ENCODE measurements around the gene FAM221B.

FAM221B gene

GRCh38 chr9:35792024-35792813 lies 36.3 kb downstream of the FAM221B start:
- Histone ChIP-seq H3K36me3 (ENCODE audit: control insufficient read depth, insufficient read depth, low read length) (no peaks in the 10 kb centered on the region), H3K4me3 (ENCODE audit: low read depth, low read length) (no peak overlapping the region), H3K79me2 (no peaks in the 10 kb centered on the region), H3K9me3 (ENCODE audit: control insufficient read depth, low read length) (no peaks in the 10 kb centered on the region), H3K27me3 (ENCODE audit: control insufficient read depth, insufficient read depth, low read length) (no peaks in the 10 kb centered on the region), H3K4me1 (no peaks in the 10 kb centered on the region), H3K9ac (no peak overlapping the region), H3K27ac (no peak overlapping the region), H2AFZ (no peak overlapping the region), H3K4me2 (ENCODE audit: low read length) (no peak overlapping the region)
- no peak for TF ChIP-seq CTCF (IDR thresholded peaks at IDR 0.05)

GRCh38 chr9:35791297-35791921 lies 37.1 kb downstream of the FAM221B start, which contains the start of gene NPR2:
TSS of gene NPR2 (plus strand) at chr9:35791591. CDS start at chr9:35792409, 818 bp downstream.
- Histone ChIP-seq H2AFZ (no peak within 1 kb of the TSS), H3K4me3 (ENCODE audit: low read depth, low read length) (no peak within 1 kb of the TSS), H3K9me3 (ENCODE audit: control insufficient read depth, low read length) (no peaks in the 10 kb centered on the region), H3K4me1 (no peaks in the 10 kb centered on the region), H3K27me3 (ENCODE audit: control insufficient read depth, insufficient read depth, low read length) (no peaks in the 10 kb centered on the region), H3K79me2 (no peaks in the 10 kb centered on the region), H3K27ac (no peak within 1 kb of the TSS), H3K4me2 (ENCODE audit: low read length) (peak within 1 kb of the TSS; percentile 17), H3K36me3 (ENCODE audit: control insufficient read depth, insufficient read depth, low read length) (no peaks in the 10 kb centered on the region), H3K9ac (no peak within 1 kb of the TSS)
- no peak for TF ChIP-seq CTCF (IDR thresholded peaks at IDR 0.05)

GRCh38 chr9:35790385-35791296 lies 37.9 kb downstream of the FAM221B start:
- H2AFZ ChIP-seq = no peak overlapping the region
- no peak overlapping the region for H3K4me3 ChIP-seq (ENCODE audit: low read depth, low read length)
- no peaks in the 10 kb centered on the region for H3K36me3 ChIP-seq (ENCODE audit: control insufficient read depth, insufficient read depth, low read length)
- TF ChIP-seq CTCF (IDR thresholded peaks at IDR 0.05) = peak; percentile 68
- no peak overlapping the region for H3K9ac ChIP-seq
- H3K79me2 ChIP-seq = no peaks in the 10 kb centered on the region
- no peaks in the 10 kb centered on the region for H3K4me1 ChIP-seq
- H3K27me3 ChIP-seq (ENCODE audit: control insufficient read depth, insufficient read depth, low read length) = no peaks in the 10 kb centered on the region
- H3K27ac ChIP-seq = no peak overlapping the region
- H3K4me2 ChIP-seq (ENCODE audit: low read length) = peak overlapping the region; percentile 17
- H3K9me3 ChIP-seq (ENCODE audit: control insufficient read depth, low read length) = no peaks in the 10 kb centered on the region

- Histone ChIP-seq H3K4me3 (ENCODE audit: low read depth, low read length) (no peak overlapping the region), H3K4me2 (ENCODE audit: low read length) (no peak overlapping the region), H3K27ac (no peak overlapping the region), H3K79me2 (no peaks in the 10 kb centered on the region), H3K9ac (no peak overlapping the region), H3K36me3 (ENCODE audit: control insufficient read depth, insufficient read depth, low read length) (no peaks in the 10 kb centered on the region), H3K9me3 (ENCODE audit: control insufficient read depth, low read length) (no peaks in the 10 kb centered on the region), H2AFZ (no peak overlapping the region), H3K27me3 (ENCODE audit: control insufficient read depth, insufficient read depth, low read length) (no peaks in the 10 kb centered on the region), H3K4me1 (no peaks in the 10 kb centered on the region)
- TF ChIP-seq CTCF (IDR thresholded peaks at IDR 0.05) = no peak
Measured at GRCh38 chr9:35790025-35790384, 38.5 kb downstream of the FAM221B start.
